Body of pancreas (tissue), 4 donors: ENCODE results near the gene MYO7B.

Experiments used
- CTCF ChIP-seq, 7 experiments: fragments of 450-650 bp in 4 of 7; fragments of 200-600 bp in 3 of 7; sonication (generic) in 3 of 7; IDR thresholded peaks; one replicate each; pipeline ENCODE4 v1.5.1; 2016 to 2019; ENCODE audit warnings: antibody characterized with exemption in 7 of 7
- POLR2A ChIP-seq, 3 donors: fragments of 450-650 bp; IDR thresholded peaks; one replicate each; pipeline ENCODE4 v1.6.1; 2016; ENCODE audit warnings: antibody characterized with exemption in 3 of 3, mild to moderate bottlenecking in 2 of 3

DNA sequence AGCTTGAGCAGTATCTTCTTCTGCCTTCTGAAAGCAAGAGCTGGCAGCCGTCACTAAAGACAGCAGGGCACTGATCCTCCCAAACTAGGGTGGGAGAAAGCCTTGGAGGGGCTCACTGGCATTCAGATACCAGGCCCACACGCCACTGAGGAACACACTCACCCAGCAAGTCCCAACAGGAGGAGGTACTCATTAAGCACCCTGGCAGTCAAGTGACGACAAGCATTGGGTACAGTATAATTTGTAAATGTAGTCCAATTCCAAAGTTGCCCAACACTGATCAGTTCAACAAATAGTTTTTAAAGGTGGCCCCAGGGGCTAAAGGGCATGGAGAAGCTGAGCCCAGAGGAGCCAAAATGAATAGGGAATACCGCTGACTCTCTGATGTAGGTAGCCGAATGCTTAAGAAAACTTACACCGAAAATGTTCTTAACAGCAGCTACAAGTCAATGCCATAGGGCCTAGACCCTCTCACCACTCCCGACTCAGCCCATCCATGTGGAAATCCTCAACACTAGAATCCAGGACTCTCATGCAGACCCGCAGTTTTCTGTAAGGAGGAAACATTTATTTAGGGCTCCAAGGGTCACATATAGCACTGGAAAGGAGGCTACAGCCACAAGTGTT, 129.9 kb downstream of the MYO7B start:
- TF ChIP-seq CTCF (IDR thresholded peaks at IDR 0.05): no peak
- no peak for TF ChIP-seq POLR2A (IDR thresholded peaks at IDR 0.05)
